Lung microvascular endothelial cell (primary cell): ENCODE results near the gene RCHY1. TPM values are rescaled to one million over a fixed set of nuclear protein-coding genes. Genes with fewer than 3 reads are reported as not detected.
"Not testable (repeated sequence)": the region's sequence is repeated elsewhere in the genome, so short reads cannot be mapped to it uniquely, and the experiment has no call there.

Experiments used
- DNase-seq, 2 donors: peaks; one replicate each; pipeline versions ENCODE4 v3.0.0 to v3.0.0-alpha.2; 2010; ENCODE audit warnings: low read depth in 2 of 2
- total RNA-seq: library from RNA; depleted of rRNA; stranded (reverse); fragments of >200 nt; gene quantifications from 2 replicates; pipeline ENCODE4 v1.2.1, GENCODE V29; 2014

The RCHY1 gene
- total RNA-seq, 1 donor from 2014 or later, result 41.1 TPM

DNA sequence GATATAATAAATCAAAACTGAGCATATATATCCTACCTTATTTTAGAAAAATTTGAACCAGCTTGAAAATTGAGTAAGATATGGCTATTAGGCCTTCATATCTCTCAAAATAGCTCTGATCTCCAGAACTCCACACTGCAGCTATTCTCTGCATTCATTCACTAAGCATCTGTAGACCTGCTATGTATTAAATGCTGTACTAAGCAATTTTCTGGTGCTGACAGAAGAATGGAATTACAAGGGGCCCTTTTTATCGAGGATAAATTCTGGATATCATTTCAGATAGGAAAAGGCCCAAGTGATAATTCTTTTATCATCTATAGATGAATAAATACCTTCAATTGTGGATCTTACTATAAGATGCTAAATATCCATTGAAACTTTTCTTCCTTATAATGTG, 1.9 kb upstream of the RCHY1 start:
- DNase-seq, result no peak

DNA sequence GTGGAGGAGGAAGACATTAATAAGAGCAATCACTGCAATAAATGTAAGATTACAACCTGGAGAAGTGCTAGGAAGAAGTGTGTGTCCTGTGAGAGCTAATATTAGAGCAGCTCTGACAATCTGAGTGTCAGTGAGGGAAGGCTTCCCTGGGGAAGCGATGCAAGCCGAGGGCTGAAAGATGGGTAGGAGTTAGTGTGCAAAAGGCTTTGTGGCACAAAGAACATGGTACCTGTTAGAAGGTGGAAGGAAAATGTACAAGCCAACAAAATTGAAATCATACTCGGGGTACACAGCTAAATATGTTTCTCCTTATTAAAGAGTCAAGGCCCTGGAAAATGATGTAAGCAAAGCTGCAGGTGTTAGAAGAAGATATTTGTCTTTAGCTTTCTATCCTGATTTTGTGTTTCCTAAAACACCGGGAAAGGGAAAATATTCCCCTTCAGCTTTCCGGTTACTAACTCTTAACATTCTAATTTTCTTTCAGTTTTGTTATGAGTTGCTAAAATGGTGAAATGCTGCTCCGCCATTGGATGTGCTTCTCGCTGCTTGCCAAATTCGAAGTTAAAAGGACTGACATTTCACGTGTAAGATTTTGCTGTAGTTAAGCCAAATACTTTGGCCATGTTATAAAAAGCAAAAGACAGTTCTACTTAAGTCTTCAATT, 878 bp upstream of the RCHY1 start:
- DNase-seq, result peak in 1 of 2 donors; percentile 4

DNA sequence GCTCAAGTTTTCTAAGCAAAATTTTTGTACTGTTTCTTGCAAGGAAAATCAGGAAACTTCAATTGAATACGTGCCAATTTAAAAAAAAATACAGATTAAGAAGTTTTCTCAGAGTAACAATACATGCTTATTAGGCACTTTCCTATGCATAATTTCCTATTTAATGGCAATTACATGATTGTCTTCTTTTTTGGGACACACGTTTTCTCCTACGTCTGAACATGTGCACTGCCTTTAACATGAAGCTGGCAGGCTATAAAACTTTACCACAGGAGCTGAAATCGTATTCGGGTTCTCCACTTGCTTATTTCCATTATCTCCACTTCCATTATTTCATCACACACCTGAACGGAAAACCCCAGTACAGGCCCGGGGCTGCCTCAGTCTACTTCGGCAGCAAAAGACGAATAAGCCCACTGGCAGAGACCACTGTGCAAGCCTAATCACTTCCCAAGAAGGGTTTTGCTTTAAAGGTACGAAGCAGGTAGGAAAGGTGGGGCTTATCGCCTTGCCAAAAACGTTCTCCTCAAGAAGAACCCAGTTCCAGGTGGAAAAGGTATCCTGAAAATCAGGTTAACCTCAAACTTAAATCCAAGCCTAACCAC, 575 bp downstream of the RCHY1 start:
- peak; percentile 15 to 37 for DNase-seq

DNA sequence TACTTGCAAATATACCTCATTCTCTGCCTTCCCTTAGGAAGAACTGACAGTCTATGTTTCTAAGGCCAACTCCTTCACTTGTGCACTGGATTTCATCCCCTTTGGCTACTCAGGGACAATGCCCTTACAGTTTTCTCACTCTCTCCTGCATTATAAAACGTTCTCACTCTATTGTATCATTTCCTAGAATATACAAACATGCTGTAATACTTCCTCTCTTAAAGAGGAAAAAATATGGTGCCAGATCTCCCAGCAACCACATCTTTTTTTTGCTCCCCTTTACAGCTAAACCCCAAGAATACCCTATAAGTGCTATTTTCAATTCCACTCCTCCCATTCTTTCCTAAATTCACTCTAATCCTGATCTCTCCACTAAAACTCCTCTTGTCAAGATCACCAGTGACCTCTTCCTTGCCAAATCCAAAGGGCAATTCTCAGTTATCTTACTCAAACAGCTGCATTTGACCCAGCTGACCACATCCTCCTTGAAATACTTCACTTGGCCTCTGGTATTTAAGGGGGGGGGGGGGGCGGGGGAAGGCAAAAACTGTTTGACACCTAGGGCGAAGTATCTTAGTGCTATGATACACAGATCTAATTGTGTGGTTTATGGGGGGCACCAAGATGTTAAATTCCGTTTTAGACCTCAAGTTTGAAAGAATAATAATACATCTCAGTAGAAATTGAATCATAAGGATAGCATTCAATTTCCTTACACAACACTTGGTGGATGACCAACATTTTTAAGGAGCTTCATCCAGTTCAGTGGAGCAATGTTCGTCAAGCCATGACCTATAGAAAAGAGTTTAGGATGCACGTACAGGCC, 1.6 kb downstream of the RCHY1 start:
- DNase-seq, result peak; percentile 44 to 77

DNA sequence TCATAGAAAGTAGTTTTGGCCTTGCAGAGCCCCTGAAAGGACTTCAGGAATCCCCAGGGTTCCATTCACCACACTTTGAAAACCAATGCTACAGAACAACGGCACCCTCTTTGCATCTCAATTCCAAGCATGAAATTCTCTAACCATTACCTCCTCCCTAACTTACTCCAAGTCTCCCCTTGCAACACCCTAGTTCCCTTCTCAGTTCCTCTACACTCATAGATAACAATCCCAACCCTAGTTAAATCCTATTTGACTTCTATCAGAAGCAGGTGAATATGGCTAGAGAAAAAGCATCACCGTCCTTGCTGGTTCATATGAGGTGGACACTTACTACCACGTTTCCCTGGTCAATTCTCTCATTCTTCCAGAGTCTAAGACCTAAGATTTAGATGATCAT, 2.4 kb downstream of the RCHY1 start:
- peak in 1 of 2 donors; percentile 1 for DNase-seq

DNA sequence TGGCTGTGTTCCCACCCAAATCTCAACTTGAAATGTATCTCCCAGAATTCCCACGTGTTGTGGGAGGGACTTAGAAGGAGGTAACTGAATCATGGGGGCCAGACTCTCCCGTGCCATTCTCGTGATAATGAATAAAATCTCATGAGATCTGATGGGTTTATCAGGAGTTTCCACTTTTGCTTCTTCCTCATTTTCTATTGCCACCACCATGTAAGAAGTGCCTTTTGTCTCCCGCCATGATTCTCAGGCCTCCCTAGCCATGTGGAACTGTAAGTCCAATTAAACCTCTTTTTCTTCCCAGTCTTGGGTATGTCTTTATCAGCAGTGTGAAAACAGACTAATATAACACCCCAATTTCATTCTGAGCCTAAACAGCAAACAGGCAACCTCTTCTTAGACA, 4.6 kb downstream of the RCHY1 start:
- not testable (repeated sequence) for DNase-seq

DNA sequence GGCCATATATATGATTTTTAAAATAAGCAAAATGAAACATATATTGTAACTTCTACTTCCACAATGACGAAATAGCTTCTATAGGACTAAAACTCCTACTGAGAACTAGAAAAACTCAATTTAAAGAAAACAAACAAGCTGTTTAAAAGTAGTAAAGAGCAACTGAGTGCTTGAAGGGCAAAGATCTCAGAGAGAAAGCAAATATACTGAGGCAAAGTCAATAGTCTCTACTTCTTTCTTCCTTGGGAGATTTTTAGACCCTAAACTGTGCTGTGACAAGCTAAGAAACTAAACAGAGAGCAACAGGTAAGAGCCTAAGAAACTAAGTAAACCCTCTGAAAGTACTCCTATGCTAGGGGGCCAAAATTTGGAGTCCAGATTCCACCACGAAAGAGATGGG, 8.6 kb downstream of the RCHY1 start:
- DNase-seq, result no peak

DNA sequence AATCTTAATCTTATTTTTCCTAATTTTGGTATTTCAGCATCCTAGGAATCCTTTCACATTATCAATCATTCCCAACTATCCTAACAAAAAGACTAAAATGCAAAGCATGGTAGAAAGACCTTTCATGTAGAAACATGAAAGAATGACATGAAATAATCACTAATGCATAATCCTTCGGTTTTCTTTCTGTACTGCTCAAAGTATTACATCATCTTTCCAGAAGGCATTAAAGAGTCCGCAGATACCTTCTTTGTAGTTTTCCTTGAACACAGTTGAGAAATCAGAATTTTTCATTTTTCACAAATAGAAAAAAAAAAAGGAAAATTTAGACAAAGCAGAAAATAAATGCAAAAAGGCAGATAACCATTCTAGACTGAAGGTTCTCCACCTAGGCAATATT, 11.5 kb downstream of the RCHY1 start:
- no peak for DNase-seq

DNA sequence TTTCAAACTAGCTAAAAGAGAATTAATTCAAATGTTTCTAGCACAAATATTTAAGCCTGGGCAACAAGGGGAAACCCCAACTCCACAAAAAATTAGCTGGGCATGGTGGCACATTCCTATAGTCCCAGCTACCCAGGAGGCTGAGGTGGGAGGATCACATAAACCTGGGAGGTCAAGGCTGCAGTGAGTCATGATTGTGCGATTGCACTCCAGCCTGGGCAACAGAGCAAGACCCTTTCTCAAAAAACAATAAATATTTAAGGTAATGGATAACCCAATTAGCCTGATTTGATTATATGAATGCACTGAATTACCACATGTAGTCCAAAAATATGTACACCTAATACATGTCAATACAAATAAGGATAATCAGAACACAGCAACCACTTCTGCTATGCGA, 14.3 kb downstream of the RCHY1 start:
- DNase-seq, result no peak

DNA sequence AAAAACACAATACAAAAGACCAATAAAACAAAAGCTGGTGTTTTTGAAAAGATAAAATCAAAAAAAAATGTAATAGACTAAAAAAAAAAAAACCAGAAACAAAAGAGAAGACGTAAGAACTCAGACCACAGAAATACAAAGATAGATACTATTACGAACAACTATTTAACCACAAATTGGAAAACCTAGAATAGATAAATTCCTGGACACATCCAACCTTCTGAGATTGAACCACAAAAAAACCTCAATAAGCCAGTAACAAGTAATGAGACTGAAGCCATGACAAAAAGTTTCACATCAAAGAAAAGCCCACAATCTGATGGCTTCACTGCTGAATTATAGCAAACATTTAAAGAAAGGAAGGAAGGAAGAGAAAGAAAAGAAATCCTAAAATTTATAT, 16.2 kb downstream of the RCHY1 start:
- no peak for DNase-seq

DNA sequence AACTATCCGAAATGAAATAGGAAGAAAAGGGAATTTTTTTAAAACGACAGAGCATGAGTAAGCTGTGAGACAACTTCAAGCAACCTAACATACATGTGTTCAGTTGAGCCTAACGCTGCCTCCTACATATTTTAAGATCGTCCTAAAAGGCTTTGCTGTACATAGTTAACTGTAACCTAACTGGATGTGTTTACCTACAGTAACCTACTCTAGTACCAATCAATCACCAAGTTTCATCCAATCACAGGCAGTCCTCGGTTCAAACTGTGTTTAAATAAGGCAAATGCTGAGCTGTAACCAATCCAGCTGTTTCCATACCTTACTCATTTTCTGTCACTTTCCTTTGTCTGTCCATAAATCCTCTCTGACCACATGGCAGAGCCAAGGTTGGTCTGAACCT, 17.1 kb downstream of the RCHY1 start:
- no peak for DNase-seq

DNA sequence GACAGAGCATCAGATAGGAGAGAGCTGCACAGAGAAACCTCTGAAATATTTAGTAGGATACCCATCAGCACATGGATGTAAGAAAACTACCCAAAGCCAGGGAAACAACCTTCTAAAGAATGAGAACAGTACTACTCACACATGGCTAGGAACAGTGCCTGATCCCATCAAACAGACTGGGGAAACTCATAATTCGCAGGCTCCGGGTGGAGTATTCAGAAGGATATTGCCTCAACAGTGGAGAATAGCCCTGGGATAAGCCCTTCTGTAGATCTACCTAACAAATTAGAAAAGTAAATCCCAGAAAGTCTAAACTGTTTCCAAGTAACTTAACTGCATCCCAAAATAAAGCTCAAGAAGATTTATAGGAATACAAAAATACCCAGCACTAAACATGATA, 17.8 kb downstream of the RCHY1 start:
- DNase-seq, result no peak

DNA sequence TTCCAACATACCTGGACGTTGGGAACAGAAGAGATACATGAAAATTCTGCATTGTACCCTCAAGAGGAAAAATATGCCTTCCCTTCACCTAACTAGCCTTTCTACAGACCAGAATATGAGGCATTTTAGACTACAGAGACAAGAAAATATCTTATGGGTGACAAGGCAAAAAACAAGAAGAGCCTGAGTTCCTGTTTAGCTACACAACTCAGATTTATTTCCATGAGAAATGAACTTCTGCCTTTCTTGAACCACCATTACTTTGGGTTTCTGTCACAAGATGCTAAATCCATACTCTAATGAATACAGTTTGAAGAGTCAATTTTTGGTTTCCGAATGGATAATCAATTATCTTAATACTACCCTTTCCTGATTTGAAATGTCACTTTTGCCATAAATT, 18.7 kb downstream of the RCHY1 start:
- no peak for DNase-seq

DNA sequence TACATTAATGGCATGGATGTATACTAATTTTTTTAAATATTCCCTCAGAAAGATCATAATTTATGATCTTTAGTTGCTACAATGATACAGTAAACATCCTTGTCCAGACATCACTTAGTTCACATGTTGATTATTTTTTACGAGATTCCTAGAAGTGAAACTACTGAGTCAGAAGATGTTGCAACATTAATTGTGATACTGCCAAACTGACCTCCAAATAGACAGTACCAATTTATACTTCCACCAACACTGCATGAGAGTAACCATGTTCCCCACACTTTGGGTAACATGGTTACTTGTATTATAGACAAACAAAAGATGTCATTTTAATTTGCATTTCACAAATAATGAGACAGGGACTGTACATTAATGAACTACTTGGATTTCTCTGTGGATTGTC, 19.6 kb downstream of the RCHY1 start:
- DNase-seq, result peak in 1 of 2 donors; percentile 38

DNA sequence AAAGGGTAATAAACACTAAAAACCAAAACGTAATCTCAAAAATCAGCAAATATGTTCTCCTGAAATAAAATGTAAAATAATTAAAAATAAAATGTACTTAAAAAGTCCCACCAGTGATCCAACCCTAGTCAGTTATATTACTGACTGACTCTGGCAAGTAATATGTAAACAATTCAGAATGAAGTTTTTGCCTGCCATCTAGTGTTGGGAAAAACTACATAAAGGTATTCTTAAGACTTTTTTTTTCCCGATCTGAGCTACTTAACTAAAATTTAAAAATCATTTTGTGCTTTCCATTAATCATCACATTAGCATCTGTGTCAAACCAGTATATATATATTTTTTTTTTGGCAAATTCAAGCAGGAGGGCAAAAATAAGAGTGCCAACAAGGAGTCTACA, 24.0 kb downstream of the RCHY1 start:
- peak; percentile 8 to 23 for DNase-seq

DNA sequence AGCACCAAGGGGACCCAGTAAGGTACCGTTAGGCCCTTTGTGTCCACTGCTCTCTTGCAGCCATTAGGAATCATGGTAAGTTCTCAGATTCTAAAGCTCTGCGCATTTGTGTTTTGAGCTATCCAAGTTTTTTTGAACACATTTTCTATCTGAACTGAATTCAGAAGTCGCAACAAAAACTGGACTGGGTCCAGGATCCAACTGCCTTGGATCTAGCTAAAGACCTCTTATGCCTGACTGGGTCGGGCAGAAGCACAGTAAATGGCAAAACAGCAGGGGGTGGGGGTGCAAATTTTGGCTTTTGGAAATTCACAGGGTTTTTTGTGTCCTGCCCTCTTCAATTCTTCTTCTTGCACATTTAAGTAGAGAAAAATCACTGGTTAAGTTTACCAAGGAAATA, 30.0 kb downstream of the RCHY1 start:
- no peak for DNase-seq

DNA sequence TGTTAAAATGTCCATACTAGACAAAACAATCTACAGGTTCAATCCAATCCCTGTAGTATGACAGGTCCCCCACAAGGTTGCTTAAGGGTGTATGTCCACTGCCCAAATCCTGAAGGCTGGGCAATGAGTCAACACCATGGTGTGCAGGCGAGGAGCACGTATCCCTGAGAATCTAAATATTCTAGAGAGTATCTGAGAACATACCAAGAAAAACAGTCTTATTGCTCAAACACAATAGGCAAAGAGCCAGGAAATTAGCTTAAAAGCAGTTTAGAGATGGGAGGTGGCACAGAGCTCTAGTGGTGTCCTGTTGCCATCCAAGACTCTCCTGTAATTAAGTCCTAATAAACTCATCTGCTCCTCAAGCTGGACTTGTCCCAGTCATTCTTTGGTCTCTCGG, 37.0 kb downstream of the RCHY1 start:
- no peak for DNase-seq

DNA sequence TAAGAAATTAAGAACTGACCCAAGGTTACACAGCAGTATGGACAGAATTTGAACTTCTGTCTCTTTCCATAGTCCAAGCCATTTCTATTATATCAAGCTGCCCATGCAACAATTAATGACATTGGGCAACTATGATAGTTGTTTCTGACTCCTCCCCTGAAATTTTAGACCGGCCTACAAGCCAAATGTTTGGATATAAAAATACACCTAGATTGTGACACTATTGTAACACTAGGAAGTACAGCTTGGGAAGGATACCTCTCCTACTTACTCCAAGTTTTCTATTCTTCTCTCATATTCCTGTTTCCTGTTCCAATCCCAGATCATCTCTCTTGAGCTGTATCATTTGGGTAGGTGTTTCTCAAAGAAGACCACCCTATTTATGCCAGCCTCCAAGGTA, 43.5 kb downstream of the RCHY1 start:
- no peak for DNase-seq

DNA sequence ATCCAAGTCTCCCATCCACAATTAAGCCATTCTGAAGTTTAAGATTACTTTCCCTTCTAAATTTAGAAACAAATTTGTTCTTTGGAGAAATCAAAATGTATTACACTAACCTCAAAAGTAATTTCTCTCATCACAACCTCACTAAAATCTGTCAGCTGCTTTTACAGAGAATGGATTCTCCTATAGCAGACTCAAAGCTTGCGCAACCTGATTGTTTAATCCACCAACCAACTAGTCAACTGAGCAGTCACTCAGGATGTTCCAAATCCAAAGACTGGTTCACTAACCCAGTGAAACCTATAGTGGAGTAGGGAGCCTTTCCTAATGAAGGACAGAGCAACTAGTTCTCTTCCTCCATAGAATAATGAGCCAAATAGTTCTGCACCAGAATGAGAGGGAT, 44.3 kb downstream of the RCHY1 start:
- DNase-seq, result no peak

DNA sequence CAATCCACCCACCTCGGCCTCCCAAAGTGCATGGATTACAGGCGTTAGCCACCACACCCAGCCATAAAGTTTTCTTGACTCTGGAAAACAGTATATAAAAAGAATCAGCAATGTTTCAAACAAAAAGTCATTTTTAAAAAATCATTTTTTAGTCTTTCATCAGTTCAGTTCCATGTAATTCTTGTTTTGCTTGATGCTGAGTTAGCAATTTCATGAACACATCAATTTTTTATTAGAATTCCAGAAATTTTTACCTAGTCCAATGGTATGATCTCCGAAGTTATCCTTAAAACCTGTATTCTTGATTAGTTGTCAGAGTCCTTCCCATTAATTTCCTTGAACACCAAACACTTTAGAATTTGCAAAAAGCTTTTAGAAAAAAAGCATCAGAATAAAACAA, 56.8 kb downstream of the RCHY1 start:
- no peak for DNase-seq

DNA sequence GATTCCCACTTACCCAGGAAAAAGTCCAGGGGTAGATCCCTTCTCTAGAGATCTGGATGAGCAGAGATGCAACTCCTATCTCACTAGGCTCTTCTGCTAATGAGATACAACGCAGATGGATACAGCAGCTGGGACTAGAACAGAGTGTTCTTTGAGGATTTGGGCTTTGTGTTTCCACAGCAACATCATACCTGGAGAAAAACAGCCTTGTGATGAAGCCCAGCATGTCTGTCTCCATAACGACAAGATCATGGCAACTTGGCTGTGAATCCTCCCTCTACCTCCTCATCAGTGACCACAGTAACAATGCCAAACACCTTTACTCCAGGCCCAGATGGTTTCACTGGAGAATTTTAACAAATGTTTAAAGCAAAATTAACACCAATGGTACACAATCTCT, 80.1 kb downstream of the RCHY1 start:
- no peak for DNase-seq

DNA sequence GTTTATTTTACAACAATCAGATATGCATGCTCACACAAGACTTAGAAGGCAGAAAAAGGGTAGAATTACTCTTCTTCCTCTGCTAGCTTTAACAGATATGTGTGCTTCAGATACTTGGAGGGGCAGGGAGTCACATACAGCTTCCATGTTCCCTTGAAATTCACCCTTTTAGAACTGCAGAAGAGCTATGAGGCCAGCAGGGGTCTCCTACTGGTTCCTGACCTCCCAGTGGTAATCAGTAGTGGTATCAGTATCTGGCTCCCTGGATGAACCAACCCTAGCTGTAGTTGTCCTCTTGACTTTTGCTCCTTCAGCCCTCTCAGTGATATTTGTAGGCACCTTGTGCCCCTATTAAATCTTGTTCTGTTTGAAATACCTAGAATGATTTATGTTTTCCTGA, 81.5 kb downstream of the RCHY1 start:
- DNase-seq, result peak; percentile 41 to 44

DNA sequence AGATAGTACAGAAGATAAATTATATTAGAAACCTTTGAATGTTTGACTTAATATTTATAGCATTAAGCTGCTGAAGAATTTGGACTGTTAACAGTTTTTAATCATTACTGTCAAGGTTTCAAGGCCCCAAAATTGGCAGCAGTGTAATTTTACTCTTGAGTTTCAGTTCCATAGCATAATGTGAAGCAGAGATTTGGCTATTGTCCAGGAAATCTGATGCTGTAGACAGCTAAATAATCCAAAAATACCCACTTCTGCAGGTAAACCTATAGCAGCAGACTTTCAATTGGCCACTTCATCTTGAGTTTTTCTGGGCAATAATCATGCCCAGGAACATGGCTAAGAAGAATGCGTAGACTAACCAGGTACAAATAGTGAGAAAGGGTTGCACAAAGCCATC, 85.0 kb downstream of the RCHY1 start:
- no peak for DNase-seq
